ENCODE results near the gene CCDC190.
"Not testable (repeated sequence)": the region's sequence is repeated elsewhere in the genome, so short reads cannot be mapped to it uniquely, and the experiment has no call there.

CCDC190 gene

DNA sequence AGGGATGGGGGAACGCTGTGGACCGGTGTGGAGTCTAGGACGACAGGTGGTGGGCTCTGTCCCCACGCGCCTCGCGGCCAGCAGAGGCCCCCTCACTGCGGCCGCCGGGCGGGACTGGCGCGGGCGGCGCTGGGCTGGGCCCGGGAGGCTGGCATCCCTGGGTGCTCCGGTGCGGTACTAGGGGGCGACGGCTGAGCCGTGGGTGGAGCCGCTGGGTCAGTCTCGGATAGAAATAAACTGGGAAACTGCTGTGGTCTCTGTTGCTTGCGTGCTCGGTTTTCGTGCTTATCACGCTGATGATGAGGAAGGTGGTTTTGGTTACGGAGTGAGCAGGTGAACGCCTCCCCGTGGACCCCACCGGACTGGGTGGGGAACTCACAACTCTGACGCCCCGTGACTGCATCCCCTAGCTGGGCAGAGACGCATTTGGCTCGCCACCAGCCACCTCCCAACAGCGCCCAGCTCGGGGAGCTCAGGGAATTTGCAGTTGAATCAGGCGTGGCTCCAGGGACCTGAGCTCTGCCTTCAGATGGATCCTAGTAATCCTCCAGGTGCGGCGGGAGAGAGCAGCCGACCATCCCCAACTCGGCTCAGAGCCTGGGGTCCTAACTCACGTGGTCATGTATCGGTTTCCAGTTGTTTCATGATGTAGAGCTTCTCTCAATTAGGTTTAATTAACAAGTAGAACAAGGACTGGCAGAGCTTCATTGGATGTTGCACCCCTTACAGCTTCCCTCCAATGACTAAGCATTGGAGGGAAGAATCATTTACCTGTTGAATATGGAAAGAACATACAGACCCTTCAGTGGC lies 38.4 kb downstream of the CCDC190 start:
- DNase-seq (ENCODE audit: low read depth in 2 of 2): peak in 1 of 2 donors; percentile 6
- H3K4me3 ChIP-seq (replicated peaks in 1 of 2; ENCODE audit: low read depth in 2 of 2, low read length in 2 of 2): peak overlapping the region; percentile 54 to 56
- peak; percentile 5 for TF ChIP-seq CTCF (IDR thresholded peaks at IDR 0.05; ENCODE audit: low read depth, low read length)

DNA sequence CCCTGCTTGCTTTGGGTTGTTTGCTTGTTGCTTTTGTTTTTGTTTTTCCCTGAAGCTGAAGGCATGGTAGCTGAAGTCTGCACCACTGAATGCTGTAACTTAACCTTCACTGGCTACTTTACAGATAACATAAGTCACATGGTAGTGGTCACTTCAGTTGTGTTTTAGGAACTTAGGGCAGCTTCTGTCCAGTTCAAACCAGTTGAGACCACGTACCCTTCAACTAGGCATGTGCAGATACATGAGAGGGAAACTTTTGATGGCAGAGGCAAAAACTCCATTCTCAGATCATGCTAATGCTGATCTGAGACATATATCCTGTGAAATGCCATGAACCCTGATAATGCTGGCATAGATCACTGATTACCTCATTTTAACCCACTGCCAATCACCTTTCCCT lies 42.3 kb downstream of the CCDC190 start:
- not testable (repeated sequence) for H3K4me3 ChIP-seq (replicated peaks in 1 of 2; ENCODE audit: low read depth in 2 of 2, low read length in 2 of 2); DNase-seq (ENCODE audit: low read depth in 2 of 2)

DNA sequence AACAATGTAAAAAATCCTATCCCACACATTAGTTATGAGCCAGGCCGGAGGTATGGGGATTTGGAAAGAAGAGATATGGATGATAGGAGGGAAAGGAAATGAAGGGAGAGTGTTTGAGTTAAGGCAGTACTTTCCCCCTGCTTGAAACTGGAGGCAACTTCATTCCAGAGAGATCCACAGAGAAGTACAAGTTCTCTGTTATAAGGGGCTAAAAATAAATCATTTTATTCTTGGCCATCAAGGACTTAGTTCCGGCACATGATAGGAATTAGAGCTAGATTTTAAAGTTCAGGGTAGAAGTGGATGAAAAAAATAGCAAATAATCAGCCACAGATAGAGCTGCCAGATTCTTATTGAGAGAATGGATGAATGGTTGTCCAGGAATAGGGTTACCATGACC lies 42.8 kb downstream of the CCDC190 start:
- not testable (repeated sequence) for H3K4me3 ChIP-seq (replicated peaks in 1 of 2; ENCODE audit: low read depth in 2 of 2, low read length in 2 of 2); DNase-seq (ENCODE audit: low read depth in 2 of 2)

- not testable (repeated sequence) for DNase-seq (ENCODE audit: low read depth in 2 of 2); H3K4me3 ChIP-seq (replicated peaks in 1 of 2; ENCODE audit: low read depth in 2 of 2, low read length in 2 of 2)
These were observed 48.6 kb downstream of the CCDC190 start for GRCh38 chr1:162812357-162812756.

- DNase-seq (ENCODE audit: low read depth in 2 of 2); H3K4me3 ChIP-seq (replicated peaks in 1 of 2; ENCODE audit: low read depth in 2 of 2, low read length in 2 of 2): not testable (repeated sequence)
These were observed 53.5 kb downstream of the CCDC190 start for GRCh38 chr1:162807503-162807902.
